Measurements from ENCODE around the gene SYNPR.

The SYNPR gene

GRCh38 chr3:63323766-63324165 lies 45.7 kb downstream of the SYNPR start:
- Histone ChIP-seq H3K4me3 (ENCODE audit: low read depth in 1 of 2, low read length in 2 of 2) (no peak overlapping the region), H3K27ac (ENCODE audit: low read length) (no peak overlapping the region), H3K4me2 (ENCODE audit: insufficient read depth, low read length) (no peak overlapping the region), H3K4me1 (ENCODE audit: insufficient read depth, low read length) (no peaks in the 10 kb centered on the region), H2AFZ (ENCODE audit: low read depth, low read length) (no peak overlapping the region), H3K36me3 (ENCODE audit: insufficient read depth, low read length) (no peaks in the 10 kb centered on the region), H3K27me3 (ENCODE audit: insufficient read depth, low read length, poor library complexity) (no peaks in the 10 kb centered on the region), H3K9ac (ENCODE audit: low read depth, low read length) (no peak overlapping the region), H3K9me3 (ENCODE audit: insufficient read depth, low read length, severe bottlenecking) (no peaks in the 10 kb centered on the region), H3K79me2 (ENCODE audit: insufficient read depth, low read length) (no peaks in the 10 kb centered on the region), H4K20me1 (ENCODE audit: insufficient read depth, low read length) (no peaks in the 10 kb centered on the region)
- no peak for ATAC-seq (ENCODE audit: insufficient read depth, low read depth)
- TF ChIP-seq EZH2 (IDR thresholded peaks at IDR 0.05; ENCODE audit: borderline replicate concordance, low read depth, low read length, severe bottlenecking) (no peak), CTCF (IDR thresholded peaks at IDR 0.05; ENCODE audit: borderline replicate concordance, extremely low read depth, low read length, poor library complexity, severe bottlenecking) (no peak)
- no peak for DNase-seq

DNA sequence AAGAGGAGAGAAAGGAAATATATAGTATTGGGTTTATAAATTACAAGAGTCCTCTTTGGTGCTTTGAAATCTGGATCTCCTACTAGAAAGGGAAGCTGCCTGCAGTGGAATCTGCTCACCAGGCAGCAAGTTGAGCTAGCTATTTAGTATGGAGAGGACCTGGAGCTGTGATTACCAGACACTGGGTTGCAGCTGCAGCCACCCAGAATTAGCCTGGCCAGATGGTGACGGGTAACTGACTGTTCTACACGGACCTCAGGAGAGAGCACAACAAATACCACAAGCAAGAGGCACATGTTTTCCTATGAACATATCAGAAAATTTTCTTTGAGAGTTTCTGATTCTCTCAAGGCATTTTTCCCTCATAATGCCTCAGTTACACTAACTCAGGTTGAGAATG lies 46.5 kb downstream of the SYNPR start:
- Histone ChIP-seq H3K79me2 (ENCODE audit: insufficient read depth, low read length) (no peaks in the 10 kb centered on the region), H3K9me3 (ENCODE audit: insufficient read depth, low read length, severe bottlenecking) (no peaks in the 10 kb centered on the region), H3K9ac (ENCODE audit: low read depth, low read length) (no peak overlapping the region), H3K27ac (ENCODE audit: low read length) (no peak overlapping the region), H3K4me3 (ENCODE audit: low read depth in 1 of 2, low read length in 2 of 2) (no peak overlapping the region), H3K36me3 (ENCODE audit: insufficient read depth, low read length) (no peaks in the 10 kb centered on the region), H2AFZ (ENCODE audit: low read depth, low read length) (no peak overlapping the region), H3K4me1 (ENCODE audit: insufficient read depth, low read length) (no peaks in the 10 kb centered on the region), H4K20me1 (ENCODE audit: insufficient read depth, low read length) (no peaks in the 10 kb centered on the region), H3K27me3 (ENCODE audit: insufficient read depth, low read length, poor library complexity) (no peaks in the 10 kb centered on the region), H3K4me2 (ENCODE audit: insufficient read depth, low read length) (no peak overlapping the region)
- no peak for TF ChIP-seq CTCF (IDR thresholded peaks at IDR 0.05; ENCODE audit: borderline replicate concordance, extremely low read depth, low read length, poor library complexity, severe bottlenecking)
- no peak for TF ChIP-seq EZH2 (IDR thresholded peaks at IDR 0.05; ENCODE audit: borderline replicate concordance, low read depth, low read length, severe bottlenecking)
- ATAC-seq (ENCODE audit: insufficient read depth, low read depth) = no peak
- DNase-seq = no peak

DNA sequence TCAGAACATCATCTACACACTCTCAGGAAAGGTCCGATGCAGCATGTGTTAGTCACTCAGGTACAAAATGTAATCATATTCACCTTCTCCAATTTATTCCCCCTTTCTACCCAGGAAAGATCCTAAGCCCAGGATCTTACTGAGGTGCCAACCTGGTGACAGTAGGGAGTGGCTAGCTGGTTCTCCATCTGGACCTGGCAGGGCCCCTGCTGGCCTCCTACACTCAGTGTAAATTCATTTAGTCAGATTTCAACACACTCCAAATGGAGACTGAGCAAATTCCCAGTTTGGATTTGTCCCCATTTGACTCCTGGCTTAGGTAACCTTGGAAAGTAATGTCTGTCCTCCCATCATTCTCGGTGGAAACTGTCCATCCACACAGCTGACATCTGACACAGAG lies 47.3 kb downstream of the SYNPR start:
- Histone ChIP-seq H4K20me1 (ENCODE audit: insufficient read depth, low read length) (no peaks in the 10 kb centered on the region), H3K4me3 (ENCODE audit: low read depth in 1 of 2, low read length in 2 of 2) (no peak overlapping the region), H3K9me3 (ENCODE audit: insufficient read depth, low read length, severe bottlenecking) (no peaks in the 10 kb centered on the region), H3K36me3 (ENCODE audit: insufficient read depth, low read length) (no peaks in the 10 kb centered on the region), H3K79me2 (ENCODE audit: insufficient read depth, low read length) (no peaks in the 10 kb centered on the region), H3K9ac (ENCODE audit: low read depth, low read length) (no peak overlapping the region), H3K4me1 (ENCODE audit: insufficient read depth, low read length) (no peaks in the 10 kb centered on the region), H3K27ac (ENCODE audit: low read length) (no peak overlapping the region), H2AFZ (ENCODE audit: low read depth, low read length) (no peak overlapping the region), H3K27me3 (ENCODE audit: insufficient read depth, low read length, poor library complexity) (no peaks in the 10 kb centered on the region), H3K4me2 (ENCODE audit: insufficient read depth, low read length) (no peak overlapping the region)
- DNase-seq = no peak
- no peak for ATAC-seq (ENCODE audit: insufficient read depth, low read depth)
- TF ChIP-seq CTCF (IDR thresholded peaks at IDR 0.05; ENCODE audit: borderline replicate concordance, extremely low read depth, low read length, poor library complexity, severe bottlenecking) = no peak
- no peak for TF ChIP-seq EZH2 (IDR thresholded peaks at IDR 0.05; ENCODE audit: borderline replicate concordance, low read depth, low read length, severe bottlenecking)

DNA sequence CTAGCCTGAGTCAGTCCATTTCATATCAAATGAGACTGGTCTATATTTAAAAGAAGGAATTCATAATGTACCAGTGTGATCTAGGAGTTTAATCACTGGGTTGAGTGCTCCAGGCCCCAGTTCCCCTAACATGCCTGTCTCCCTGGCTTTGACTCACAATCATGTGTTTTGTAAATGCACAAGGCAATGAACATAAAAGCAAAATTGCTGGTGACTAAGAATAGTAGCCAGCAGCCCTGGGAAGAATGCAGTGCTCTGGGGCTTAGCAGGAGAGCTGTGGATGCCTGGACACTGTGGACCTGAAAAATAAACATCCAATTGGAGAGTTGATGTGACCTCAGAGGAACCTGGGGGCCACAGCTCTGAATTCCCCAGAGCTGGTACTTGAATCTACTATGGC lies 50.3 kb downstream of the SYNPR start:
- H3K27ac ChIP-seq (ENCODE audit: low read length) = no peak overlapping the region
- H3K27me3 ChIP-seq (ENCODE audit: insufficient read depth, low read length, poor library complexity) = no peaks in the 10 kb centered on the region
- no peak overlapping the region for H2AFZ ChIP-seq (ENCODE audit: low read depth, low read length)
- no peak overlapping the region for H3K9ac ChIP-seq (ENCODE audit: low read depth, low read length)
- no peaks in the 10 kb centered on the region for H3K36me3 ChIP-seq (ENCODE audit: insufficient read depth, low read length)
- H3K9me3 ChIP-seq (ENCODE audit: insufficient read depth, low read length, severe bottlenecking) = no peaks in the 10 kb centered on the region
- no peaks in the 10 kb centered on the region for H4K20me1 ChIP-seq (ENCODE audit: insufficient read depth, low read length)
- TF ChIP-seq EZH2 (IDR thresholded peaks at IDR 0.05; ENCODE audit: borderline replicate concordance, low read depth, low read length, severe bottlenecking) (no peak), CTCF (IDR thresholded peaks at IDR 0.05; ENCODE audit: borderline replicate concordance, extremely low read depth, low read length, poor library complexity, severe bottlenecking) (no peak)
- H3K4me2 ChIP-seq (ENCODE audit: insufficient read depth, low read length) = no peak overlapping the region
- ATAC-seq (ENCODE audit: insufficient read depth, low read depth) (no peak), DNase-seq (no peak)
- H3K4me3 ChIP-seq (ENCODE audit: low read depth in 1 of 2, low read length in 2 of 2) = no peak overlapping the region
- no peaks in the 10 kb centered on the region for H3K4me1 ChIP-seq (ENCODE audit: insufficient read depth, low read length)
- no peaks in the 10 kb centered on the region for H3K79me2 ChIP-seq (ENCODE audit: insufficient read depth, low read length)
